GM18861 (cell line): Measurements from ENCODE around the gene ARSK.
"Not testable (repeated sequence)": the region's sequence is repeated elsewhere in the genome, so short reads cannot be mapped to it uniquely, and the experiment has no call there.

Source experiments
- ATAC-seq: cut with Tn5 transposase; IDR thresholded peaks from one replicate; pipeline ENCODE4 v1.9.1; 2021; ENCODE audit not compliant: unreplicated experiment

Gene ARSK

GRCh38 chr5:95620870-95621838 is 66.3 kb downstream of the ARSK start:
- peak; percentile 30 for ATAC-seq

GRCh38 chr5:95621839-95622629 is 67.1 kb downstream of the ARSK start:
- no peak for ATAC-seq

- ATAC-seq, result no peak
Measured at GRCh38 chr5:95623706-95624105, 68.8 kb downstream of the ARSK start.

- ATAC-seq, result no peak
Measured at GRCh38 chr5:95624368-95624767, 69.5 kb downstream of the ARSK start.

- ATAC-seq, result no peak
Measured at GRCh38 chr5:95626701-95627100, 71.8 kb downstream of the ARSK start.

GRCh38 chr5:95627971-95628810 is 73.3 kb downstream of the ARSK start:
- no peak for ATAC-seq

GRCh38 chr5:95628933-95629332 is 74.0 kb downstream of the ARSK start:
- no peak for ATAC-seq

GRCh38 chr5:95630394-95630917 is 75.6 kb downstream of the ARSK start:
- ATAC-seq, result no peak

GRCh38 chr5:95631255-95631958 is 76.5 kb downstream of the ARSK start:
- ATAC-seq, result no peak

GRCh38 chr5:95631991-95632675 is 77.2 kb downstream of the ARSK start:
- ATAC-seq, result peak; percentile 96

- ATAC-seq, result not testable (repeated sequence)
Measured at GRCh38 chr5:95632942-95633341, 78.0 kb downstream of the ARSK start.

GRCh38 chr5:95633671-95634070 is 78.8 kb downstream of the ARSK start:
- no peak for ATAC-seq

GRCh38 chr5:95634081-95634480 is 79.2 kb downstream of the ARSK start:
- ATAC-seq, result no peak

- ATAC-seq, result no peak
Measured at GRCh38 chr5:95638632-95639031, 83.7 kb downstream of the ARSK start.

GRCh38 chr5:95641741-95642220 is 86.9 kb downstream of the ARSK start:
- no peak for ATAC-seq

- no peak for ATAC-seq
Measured at GRCh38 chr5:95643152-95643551, 88.3 kb downstream of the ARSK start.

GRCh38 chr5:95644351-95645042 is 89.6 kb downstream of the ARSK start:
- peak; percentile 31 for ATAC-seq

- ATAC-seq, result not testable (repeated sequence)
Measured at GRCh38 chr5:95646226-95646568, 91.3 kb downstream of the ARSK start.
